Hepatocyte (in vitro differentiated cells): ENCODE data around the gene LRRC41. TPM values are rescaled to one million over a fixed set of nuclear protein-coding genes. Genes with fewer than 3 reads are reported as not detected.

Source experiments
- DNase-seq: peaks from one replicate; pipeline ENCODE4 v3.0.0-alpha.2; 2016; ENCODE audit warnings: low spot score
- H2AFZ ChIP-seq: fragments of 200-600 bp; sonication (generic); 2 replicates; pipeline ENCODE4 v1.6.0; 2016; ENCODE audit warnings: antibody characterized with exemption, mild to moderate bottlenecking
- H3K27ac ChIP-seq: fragments of 200-600 bp; sonication (generic); 2 replicates; pipeline ENCODE4 v1.5.1; 2016; ENCODE audit warnings: mild to moderate bottlenecking
- H3K27me3 ChIP-seq: fragments of 200-600 bp; sonication (generic); 2 replicates; pipeline ENCODE4 v1.6.1; 2016
- H3K36me3 ChIP-seq: fragments of 200-600 bp; sonication (generic); replicated peaks from 2 replicates; pipeline ENCODE4 v1.5.1; 2016; ENCODE audit warnings: low read depth; ENCODE audit not compliant: insufficient read depth
- H3K4me1 ChIP-seq: fragments of 200-600 bp; sonication (generic); 2 replicates; pipeline ENCODE4 v1.5.1; 2016; ENCODE audit warnings: mild to moderate bottlenecking, moderate library complexity; ENCODE audit not compliant: insufficient read depth
- H3K4me2 ChIP-seq: fragments of 200-600 bp; sonication (generic); 2 replicates; pipeline ENCODE4 v1.6.0; 2016
- H3K4me3 ChIP-seq: fragments of 200-600 bp; sonication (generic); 2 replicates; pipeline ENCODE4 v1.5.1; 2016; ENCODE audit warnings: mild to moderate bottlenecking
- H3K79me2 ChIP-seq: fragments of 200-600 bp; sonication (generic); 2 replicates; pipeline ENCODE4 v1.6.0; 2017; ENCODE audit warnings: mild to moderate bottlenecking
- H3K9me2 ChIP-seq: fragments of 200-600 bp; sonication (generic); replicated peaks from 2 replicates; pipeline ENCODE4 v1.6.0; 2017; ENCODE audit warnings: mild to moderate bottlenecking; ENCODE audit not compliant: insufficient read depth
- H3K9me3 ChIP-seq: fragments of 200-600 bp; sonication (generic); 2 replicates; pipeline ENCODE4 v1.5.1; 2016; ENCODE audit warnings: low read depth, mild to moderate bottlenecking
- H4K20me1 ChIP-seq: fragments of 200-600 bp; sonication (generic); 2 replicates; pipeline ENCODE4 v1.6.0; 2016; ENCODE audit warnings: mild to moderate bottlenecking; ENCODE audit not compliant: insufficient read depth, poor library complexity, severe bottlenecking
- EZH2 ChIP-seq: fragments of 200-600 bp; sonication (generic); IDR thresholded peaks from 2 replicates; pipeline ENCODE4 v1.6.1; 2016; ENCODE audit warnings: antibody characterized with exemption, mild to moderate bottlenecking, borderline replicate concordance
- EZH2phosphoT487 ChIP-seq: fragments of 200-600 bp; sonication (generic); IDR thresholded peaks from one replicate; pipeline ENCODE4 v1.6.1; 2018; ENCODE audit warnings: antibody characterized with exemption, mild to moderate bottlenecking, low read depth, moderate library complexity; ENCODE audit not compliant: unreplicated experiment, severe bottlenecking
- WGBS: methylation state at CpG from one replicate; pipeline ENCODE4 v1.1.6; 2016; ENCODE audit warnings: low lambda C conversion rate; ENCODE audit errors: missing lambda C conversion rate; 5-methylcytosine and 5-hydroxymethylcytosine counted together
- polyA plus RNA-seq: library from polyadenylated mRNA; unstranded; fragments of >200 nt; fragmentation: Nextera tagmentation; extraction: Ambion mirVana; gene quantifications from 2 replicates; pipeline ENCODE4 v1.2.1, GENCODE V29; 2016
- total RNA-seq: library from RNA; depleted of rRNA; stranded (reverse); fragments of >200 nt; gene quantifications from 2 replicates; pipeline ENCODE4 v1.2.3, GENCODE V29; 2014
- TF ChIP-seq, protein P1 (sequence below): fragments of 200-600 bp; sonication (generic); IDR thresholded peaks from 2 replicates; pipeline ENCODE4 v1.5.1; 2016; ENCODE audit warnings: antibody characterized with exemption, mild to moderate bottlenecking; ENCODE audit not compliant: poor library complexity

Gene LRRC41
- total and polyA plus RNA-seq, 2 experiments from 2014 or later: 104 to 123 TPM

DNA sequence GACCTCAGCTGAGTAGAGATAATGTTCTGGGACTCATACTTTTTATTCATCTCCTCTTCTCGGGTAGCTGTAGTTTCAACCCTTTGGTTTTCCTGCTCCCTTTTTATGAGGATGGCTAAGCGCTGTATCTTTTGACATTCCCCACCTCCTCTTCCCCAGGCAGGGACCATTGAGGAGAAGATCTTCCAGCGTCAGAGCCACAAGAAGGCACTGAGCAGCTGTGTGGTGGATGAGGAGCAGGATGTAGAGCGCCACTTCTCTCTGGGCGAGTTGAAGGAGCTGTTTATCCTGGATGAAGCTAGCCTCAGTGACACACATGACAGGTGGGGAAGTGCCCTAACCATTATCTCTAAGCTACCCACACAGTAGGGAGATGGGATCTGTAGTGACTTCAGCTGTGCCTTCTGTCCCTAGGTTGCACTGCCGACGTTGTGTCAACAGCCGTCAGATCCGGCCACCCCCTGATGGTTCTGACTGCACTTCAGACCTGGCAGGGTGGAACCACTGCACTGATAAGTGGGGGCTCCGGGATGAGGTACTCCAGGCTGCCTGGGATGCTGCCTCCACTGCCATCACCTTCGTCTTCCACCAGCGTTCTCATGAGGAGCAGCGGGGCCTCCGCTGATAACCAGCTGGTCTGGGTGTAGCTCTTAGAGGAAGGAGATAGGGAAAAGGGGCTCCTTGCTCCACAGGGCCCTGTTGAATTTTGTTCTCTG, 25.6 kb downstream of the LRRC41 start:
- Histone ChIP-seq H3K4me3 (no peak overlapping the region), H3K4me2 (no peak overlapping the region), H3K27ac (no peak overlapping the region), H3K27me3 (no peaks in the 10 kb centered on the region), H3K36me3 (no peaks in the 10 kb centered on the region), H2AFZ (no peak overlapping the region), H3K79me2 (no peaks in the 10 kb centered on the region), H4K20me1 (no peaks in the 10 kb centered on the region), H3K9me3 (no peaks in the 10 kb centered on the region), H3K9me2 (no peaks in the 10 kb centered on the region), H3K4me1 (no peaks in the 10 kb centered on the region)
- no peak for DNase-seq
- WGBS: 90% methylated on average over 14 of the region's 14 CpGs
- TF ChIP-seq, protein P1, sequence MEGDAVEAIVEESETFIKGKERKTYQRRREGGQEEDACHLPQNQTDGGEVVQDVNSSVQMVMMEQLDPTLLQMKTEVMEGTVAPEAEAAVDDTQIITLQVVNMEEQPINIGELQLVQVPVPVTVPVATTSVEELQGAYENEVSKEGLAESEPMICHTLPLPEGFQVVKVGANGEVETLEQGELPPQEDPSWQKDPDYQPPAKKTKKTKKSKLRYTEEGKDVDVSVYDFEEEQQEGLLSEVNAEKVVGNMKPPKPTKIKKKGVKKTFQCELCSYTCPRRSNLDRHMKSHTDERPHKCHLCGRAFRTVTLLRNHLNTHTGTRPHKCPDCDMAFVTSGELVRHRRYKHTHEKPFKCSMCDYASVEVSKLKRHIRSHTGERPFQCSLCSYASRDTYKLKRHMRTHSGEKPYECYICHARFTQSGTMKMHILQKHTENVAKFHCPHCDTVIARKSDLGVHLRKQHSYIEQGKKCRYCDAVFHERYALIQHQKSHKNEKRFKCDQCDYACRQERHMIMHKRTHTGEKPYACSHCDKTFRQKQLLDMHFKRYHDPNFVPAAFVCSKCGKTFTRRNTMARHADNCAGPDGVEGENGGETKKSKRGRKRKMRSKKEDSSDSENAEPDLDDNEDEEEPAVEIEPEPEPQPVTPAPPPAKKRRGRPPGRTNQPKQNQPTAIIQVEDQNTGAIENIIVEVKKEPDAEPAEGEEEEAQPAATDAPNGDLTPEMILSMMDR: no peak
- TF ChIP-seq EZH2phosphoT487 (no peak), EZH2 (no peak)

DNA sequence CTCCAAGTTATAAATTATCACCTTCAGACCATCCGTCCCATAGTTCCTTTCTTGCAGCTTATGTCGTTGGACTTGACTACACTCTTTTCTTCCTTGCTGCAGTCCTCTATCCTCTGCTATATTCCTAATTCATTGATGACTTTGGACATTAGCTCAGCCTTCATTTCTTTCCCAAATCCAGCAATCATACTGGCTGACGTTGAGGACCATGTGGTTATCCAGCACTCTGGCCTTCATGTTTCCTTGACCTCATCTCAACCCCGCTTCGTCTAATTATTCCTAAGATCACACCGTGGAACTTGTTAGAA, 28.4 kb downstream of the LRRC41 start:
- Histone ChIP-seq H2AFZ (no peak overlapping the region), H3K36me3 (no peaks in the 10 kb centered on the region), H3K27ac (no peak overlapping the region), H3K9me3 (no peaks in the 10 kb centered on the region), H3K4me3 (no peak overlapping the region), H4K20me1 (no peaks in the 10 kb centered on the region), H3K4me1 (no peaks in the 10 kb centered on the region), H3K27me3 (no peaks in the 10 kb centered on the region), H3K79me2 (no peaks in the 10 kb centered on the region), H3K9me2 (no peaks in the 10 kb centered on the region), H3K4me2 (no peak overlapping the region)
- DNase-seq: no peak
- TF ChIP-seq, protein P1: no peak
- TF ChIP-seq EZH2 (no peak), EZH2phosphoT487 (no peak)
- 100% methylated on average over 6 of the region's 6 CpGs for WGBS

DNA sequence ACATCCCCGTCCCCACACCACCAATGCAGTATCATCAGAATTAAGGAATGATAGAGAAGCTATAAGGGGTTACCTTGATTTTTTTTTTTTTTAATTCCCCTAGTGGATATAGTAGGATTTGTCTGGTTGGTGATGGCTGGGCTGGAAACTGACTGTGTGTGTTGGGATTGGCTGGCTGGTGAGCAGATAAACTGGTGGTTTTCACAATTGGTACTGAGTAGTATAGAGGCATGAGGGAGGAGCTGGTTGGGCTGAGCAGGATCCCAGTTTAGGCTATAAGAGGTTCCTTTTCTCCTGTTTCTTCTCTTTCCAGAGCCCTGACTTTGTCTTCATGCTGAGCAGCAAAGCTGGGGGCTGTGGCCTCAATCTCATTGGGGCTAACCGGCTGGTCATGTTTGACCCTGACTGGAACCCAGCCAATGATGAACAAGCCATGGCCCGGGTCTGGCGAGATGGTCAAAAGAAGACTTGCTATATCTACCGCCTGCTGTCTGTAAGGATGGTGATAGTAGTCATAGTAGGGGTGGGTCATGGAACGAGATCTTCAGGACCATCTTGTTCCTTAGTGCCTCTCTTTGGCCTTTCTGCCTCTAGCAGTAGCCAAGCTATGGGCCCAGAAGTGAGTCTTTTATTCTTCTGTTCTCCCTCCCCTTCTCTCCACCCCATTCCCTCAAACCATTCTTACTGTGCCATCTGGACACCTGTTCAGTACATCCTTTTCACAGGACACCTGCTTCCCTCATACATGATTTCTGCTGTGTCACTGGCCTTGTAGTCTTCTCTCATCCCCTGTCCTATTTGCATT, 29.0 kb downstream of the LRRC41 start:
- Histone ChIP-seq H3K4me3 (no peak overlapping the region), H3K9me3 (no peaks in the 10 kb centered on the region), H3K4me2 (no peak overlapping the region), H3K79me2 (no peaks in the 10 kb centered on the region), H4K20me1 (no peaks in the 10 kb centered on the region), H3K27me3 (no peaks in the 10 kb centered on the region), H3K9me2 (no peaks in the 10 kb centered on the region), H3K36me3 (no peaks in the 10 kb centered on the region), H3K4me1 (no peaks in the 10 kb centered on the region), H2AFZ (no peak overlapping the region), H3K27ac (no peak overlapping the region)
- TF ChIP-seq, protein P1: no peak
- TF ChIP-seq EZH2phosphoT487 (no peak), EZH2 (no peak)
- no peak for DNase-seq
- 97% methylated on average over 6 of the region's 6 CpGs for WGBS
